Measurements from ENCODE around the gene MVD.

The MVD gene

DNA sequence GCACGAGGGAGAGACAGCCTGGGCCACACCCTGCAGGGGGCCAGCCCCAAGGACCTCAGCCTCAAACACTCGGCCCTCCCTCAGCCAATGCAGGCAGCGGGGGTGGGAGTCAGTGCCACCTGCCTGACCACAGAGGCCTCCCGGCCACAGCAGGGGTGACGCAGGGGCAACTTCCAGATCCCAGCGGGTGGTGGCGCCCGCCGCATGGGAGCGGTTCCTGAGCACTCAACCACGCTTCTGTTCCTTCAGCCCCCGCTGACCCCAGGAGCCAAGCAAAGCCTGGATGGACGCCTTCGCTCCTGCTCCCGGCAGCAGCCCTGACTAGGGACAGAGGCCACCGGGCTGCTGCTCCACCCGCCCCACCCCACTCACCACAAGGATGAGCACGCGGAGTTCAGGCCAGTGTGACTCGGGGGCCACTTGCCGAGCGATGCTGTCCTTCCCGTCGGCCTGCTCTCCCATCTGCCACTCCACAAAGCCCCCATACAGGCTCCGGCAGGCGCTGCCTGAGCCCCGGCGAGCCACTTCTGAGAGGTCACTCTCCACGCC is 7.1 kb downstream of the MVD start:
- DNase-seq (ENCODE audit: low read depth) = no peak

- no peak for DNase-seq (ENCODE audit: low read depth)
These were observed 7.7 kb downstream of the MVD start for GRCh38 chr16:88655053-88655732.

GRCh38 chr16:88654363-88655052 is 8.4 kb downstream of the MVD start:
- no peak for DNase-seq (ENCODE audit: low read depth)

GRCh38 chr16:88653596-88654362 is 9.1 kb downstream of the MVD start:
- no peak for DNase-seq (ENCODE audit: low read depth)

DNA sequence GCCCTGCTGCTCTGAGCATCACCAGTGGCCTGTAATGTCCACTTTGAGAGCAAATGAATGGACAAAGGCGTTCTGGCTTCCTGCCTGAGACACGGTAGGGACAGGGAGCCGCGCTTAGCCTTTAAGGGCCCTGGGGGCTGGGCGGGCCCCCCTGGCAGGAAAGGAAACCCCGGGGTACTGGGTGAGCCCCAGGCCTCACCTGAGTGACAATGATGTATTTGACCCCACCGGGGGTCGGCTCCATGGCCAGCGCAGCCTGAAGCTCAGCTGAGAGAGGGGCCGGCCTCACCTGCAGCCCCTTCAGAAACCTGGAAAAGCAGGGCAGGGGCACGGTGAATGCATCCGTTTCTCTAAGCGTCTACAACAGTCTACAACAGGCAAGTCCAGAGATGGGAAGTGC is 9.8 kb downstream of the MVD start:
- DNase-seq (ENCODE audit: low read depth) = no peak

DNA sequence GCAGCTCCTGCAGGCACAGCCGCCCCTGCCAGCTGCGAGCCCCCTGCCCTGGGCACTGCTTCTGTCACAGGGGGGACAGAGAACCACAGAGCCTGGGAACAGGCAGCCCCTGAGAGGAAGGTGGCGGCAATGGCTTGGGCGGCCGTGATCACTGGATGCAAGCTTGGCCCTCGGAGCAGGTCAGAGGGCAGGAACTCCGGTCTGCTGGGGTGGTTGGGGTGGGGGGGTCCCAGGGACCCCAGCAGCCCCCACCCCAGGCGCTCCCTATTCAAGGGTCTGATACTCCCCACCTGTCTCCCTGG is 10.2 kb downstream of the MVD start:
- no peak for DNase-seq (ENCODE audit: low read depth)

GRCh38 chr16:88651989-88652761 is 10.7 kb downstream of the MVD start:
- DNase-seq (ENCODE audit: low read depth) = no peak

GRCh38 chr16:88651276-88651988 is 11.5 kb downstream of the MVD start:
- peak; percentile 20 for DNase-seq (ENCODE audit: low read depth)

DNA sequence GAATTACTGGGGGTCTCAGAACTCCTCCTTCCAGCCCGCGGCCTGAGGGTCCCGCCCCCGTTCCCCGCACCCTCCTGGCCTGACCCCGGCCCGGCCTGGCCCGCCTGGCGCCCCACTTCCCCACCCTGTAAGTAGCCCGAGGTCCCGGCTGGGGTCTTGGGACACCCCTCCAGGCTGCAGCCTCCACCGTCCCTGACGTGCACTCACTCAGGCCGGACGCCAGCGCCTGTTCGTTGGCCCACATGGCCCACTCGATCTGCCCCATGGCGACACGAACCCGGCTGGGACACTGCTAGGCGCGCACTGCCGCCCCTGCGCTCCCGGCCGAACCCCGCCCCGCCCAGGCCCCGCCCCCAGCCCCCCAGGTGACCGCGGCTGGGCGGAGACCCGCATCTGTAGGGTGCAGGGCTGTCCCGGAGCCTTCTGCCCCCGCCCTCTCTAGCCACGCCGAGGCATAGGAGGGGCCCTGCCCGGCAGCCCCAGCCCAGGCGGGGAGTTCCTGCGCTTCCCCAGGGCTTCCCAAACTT is 12.1 kb downstream of the MVD start, which contains the start of gene CYBA:
Gene CYBA, minus strand, starts transcription at position 305 of the 527 bp plus-strand sequence. Its CDS starts 40 bp downstream, at position 265.
- DNase-seq (ENCODE audit: low read depth) = peak; percentile 78

GRCh38 chr16:88649924-88650748 is 12.8 kb downstream of the MVD start:
- peak; percentile 39 for DNase-seq (ENCODE audit: low read depth)

- no peak for DNase-seq (ENCODE audit: low read depth)
These were observed 13.5 kb downstream of the MVD start for GRCh38 chr16:88649195-88649923.

- DNase-seq (ENCODE audit: low read depth) = no peak
These were observed 15.5 kb downstream of the MVD start for GRCh38 chr16:88647178-88648070.

DNA sequence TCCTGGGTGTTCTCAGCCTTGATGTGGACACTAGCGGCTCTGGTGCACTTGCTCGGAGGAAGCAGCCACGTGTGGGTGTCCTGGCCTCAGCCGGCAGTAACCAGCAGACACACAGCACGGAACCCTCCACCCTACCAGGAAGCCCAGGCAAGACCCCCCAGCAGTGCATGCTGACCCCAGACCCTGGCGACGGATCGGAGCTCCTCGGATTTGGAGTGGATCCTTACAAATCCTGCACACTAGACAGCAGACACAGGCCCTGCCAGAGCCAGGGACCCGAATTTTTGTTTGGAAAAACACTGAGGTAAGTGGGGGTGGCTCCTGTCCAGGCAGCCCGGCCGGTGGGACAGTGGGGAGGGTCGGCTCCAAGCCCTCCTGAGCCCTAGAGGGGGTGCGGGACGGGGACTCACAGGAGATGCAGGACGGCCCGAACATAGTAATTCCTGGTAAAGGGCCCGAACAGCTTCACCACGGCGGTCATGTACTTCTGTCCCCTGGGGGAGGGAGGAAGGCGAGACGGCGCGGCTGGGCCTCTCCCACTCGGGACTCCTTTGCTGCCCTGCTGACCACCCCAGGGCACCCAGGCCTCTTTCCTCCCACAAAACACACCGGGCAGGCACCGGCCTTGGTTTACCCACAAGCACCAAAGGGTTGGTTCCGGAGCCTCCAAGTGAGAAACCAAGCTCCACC is 16.4 kb downstream of the MVD start:
- DNase-seq (ENCODE audit: low read depth) = no peak

GRCh38 chr16:88645941-88646340 is 16.9 kb downstream of the MVD start:
- no peak for DNase-seq (ENCODE audit: low read depth)

DNA sequence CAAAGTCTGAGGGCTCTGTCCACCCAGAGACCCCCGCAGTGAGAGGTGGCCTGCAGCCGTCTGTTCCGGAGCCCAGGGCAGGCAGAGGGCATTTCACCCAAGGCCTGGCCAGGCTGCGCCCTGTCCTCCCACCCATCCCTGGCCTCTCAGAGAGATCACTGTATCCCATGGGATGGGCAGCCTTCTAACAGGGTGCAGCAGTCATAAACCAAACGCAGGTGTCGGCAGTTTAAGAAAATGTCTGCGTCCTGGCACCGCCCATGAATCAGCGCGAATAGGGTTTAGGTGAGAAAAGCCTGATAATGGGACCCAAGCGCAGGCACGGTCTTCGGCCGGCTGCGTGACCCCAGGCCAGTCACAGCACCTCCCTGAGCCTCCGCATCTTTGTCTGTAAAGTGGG is 17.4 kb downstream of the MVD start:
- no peak for DNase-seq (ENCODE audit: low read depth)

GRCh38 chr16:88643644-88643932 is 19.3 kb downstream of the MVD start:
- no peak for DNase-seq (ENCODE audit: low read depth)

DNA sequence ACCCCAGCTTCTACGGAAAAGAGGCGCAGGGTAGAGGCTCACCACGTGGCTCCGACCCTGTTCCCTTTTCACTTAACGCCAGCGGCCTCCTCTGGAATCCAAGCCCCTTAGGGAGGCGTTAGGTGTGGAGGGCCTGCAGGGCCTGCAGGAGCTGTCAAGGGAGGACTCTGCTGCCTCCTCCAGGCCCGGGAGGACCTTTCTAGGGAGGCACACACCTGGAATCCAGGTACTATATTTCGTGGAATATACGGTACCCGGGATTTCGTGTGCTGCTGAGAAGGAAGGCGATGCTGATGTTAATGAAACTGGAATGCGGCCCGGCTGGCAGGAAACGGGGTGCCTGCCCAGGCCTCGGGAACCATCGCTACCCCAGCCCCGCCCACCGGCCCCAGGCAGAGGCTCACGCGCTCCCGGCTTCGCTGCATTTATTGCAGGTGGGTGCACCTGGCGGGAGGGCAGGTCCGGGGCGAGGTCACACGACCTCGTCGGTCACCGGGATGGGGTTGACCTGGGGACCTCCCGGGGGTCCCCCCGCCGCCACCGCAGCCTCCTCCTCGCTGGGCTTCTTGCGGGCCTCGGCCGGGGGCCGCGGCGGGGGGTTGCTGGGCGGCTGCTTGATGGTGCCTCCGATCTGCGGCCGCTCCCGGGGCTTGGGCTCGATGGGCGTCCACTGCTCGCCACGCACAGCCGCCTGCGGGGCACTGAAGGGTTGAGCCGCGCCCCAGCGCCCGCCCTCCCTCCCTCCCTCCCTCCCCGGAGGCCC is 19.8 kb downstream of the MVD start:
- DNase-seq (ENCODE audit: low read depth) = no peak

Data from EH (cell line).